DMS153 (cell line): Measurements from ENCODE around the gene POLR2E.
"Not testable (repeated sequence)": the region's sequence is repeated elsewhere in the genome, so short reads cannot be mapped to it uniquely, and the experiment has no call there.

ENCODE experiments used
- DNase-seq: peaks from one replicate; lab custom pipeline; 2025; lab: John Stamatoyannopoulos, UW

Gene POLR2E

GRCh38 chr19:1094978-1095701 lies at the start of gene POLR2E:
Gene POLR2E (minus strand): TSS chr19:1095375. CDS start chr19:1095315, 60 bp downstream.
- DNase-seq, result peak; percentile 84

DNA sequence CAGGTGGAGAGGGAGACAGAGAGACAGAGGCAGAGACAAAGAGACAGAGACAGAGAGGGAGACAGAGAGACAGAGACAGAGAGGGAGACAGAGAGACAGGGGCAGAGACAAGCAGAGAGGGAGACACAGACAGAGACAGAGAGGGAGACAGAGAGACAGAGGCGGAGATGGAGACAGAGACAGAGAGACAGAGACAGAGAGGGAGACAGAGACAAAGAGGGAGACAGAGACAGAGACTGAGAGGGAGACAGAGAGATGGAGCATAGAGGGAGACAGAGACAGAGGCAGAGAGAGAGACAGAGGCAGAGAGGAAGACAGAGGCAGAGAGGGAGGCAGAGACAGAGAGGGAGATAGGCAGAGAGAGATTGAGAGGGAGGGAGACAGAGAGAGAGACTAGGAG lies 49.6 kb upstream of the POLR2E start:
- no peak for DNase-seq

DNA sequence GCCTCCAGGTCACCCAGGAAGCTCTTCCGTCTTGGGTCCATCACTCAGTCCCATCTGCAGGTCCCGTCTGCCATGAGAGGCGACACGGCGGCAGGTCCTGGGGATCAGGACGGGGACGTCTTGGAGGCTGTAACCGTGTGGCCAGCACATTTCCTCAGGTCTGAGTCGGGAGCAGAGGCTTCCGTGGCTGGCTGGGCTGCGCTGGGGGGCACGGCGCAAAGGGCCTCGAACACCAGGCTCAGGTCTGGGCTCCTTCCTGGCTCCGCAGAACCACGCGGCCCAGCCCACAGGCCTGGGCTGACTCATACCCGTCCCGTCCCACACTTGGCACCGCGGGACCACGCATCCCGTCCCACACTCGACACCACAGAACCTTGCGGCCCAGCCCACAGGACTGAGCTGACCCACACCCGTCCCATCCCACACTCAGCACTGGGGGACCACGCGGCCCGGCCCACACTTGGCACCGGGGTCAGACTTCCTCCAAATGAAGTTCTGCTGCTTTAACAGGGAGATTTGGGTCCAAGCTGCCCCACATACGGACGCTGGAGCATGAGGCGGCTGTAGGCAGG lies 48.7 kb upstream of the POLR2E start:
- no peak for DNase-seq

GRCh38 chr19:1141944-1142343 lies 46.8 kb upstream of the POLR2E start:
- no peak for DNase-seq

DNA sequence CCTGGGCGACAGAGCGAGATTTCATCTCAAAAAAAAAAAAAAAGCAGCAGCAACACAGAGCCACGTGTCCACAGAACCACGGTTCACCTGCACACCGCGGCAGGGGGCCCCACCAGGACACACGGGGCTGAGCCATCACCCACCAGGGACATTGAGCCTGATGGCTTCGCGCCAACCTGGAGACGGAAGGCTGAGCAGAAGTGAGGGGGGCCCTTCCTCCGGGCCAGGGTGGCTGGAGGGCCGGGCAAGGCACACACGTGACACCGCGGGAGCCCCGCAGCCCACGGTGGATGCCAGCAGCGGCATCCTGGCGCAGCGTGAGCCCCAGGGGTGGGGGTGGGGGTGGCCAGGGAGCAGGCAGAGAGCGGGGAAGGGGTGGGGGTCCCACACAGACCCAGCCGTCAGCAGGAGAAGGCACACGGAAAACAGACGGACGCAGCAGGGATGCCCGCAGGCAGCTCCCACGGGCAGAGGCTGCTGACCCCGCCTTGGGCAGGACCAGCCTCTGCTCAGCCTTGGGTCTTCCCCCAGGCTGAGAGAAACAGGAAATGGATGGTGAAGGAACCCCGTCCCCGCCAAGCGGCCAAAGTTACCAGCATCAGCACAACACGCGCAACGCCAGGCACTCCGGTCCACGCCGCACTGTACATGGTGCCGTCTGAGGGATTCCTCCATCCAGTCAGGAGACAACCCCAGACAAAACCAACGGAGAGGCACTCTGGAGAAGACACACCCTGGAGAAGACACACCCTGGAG lies 45.3 kb upstream of the POLR2E start:
- no peak for DNase-seq

- DNase-seq, result no peak
These were observed 44.0 kb upstream of the POLR2E start for GRCh38 chr19:1139126-1139525.

DNA sequence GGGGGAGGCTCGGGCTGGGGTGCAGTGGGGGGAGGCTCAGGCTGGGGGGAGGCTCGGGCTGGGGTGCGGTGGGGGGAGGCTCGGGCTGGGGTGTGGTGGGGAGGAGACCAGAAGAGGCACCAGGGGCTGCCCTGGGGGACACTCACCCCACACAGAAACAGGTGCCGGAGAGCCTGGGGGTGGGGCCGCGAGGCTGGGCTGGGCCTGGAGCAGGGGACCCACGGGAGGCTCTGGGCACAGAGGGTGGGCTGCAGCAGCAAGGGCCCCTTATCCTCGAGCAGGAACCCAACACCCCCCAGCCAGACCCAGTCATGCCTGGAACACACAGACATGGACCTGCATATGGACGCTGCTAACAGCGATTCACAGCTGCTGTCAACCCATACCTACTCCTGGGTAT lies 42.9 kb upstream of the POLR2E start:
- no peak for DNase-seq

DNA sequence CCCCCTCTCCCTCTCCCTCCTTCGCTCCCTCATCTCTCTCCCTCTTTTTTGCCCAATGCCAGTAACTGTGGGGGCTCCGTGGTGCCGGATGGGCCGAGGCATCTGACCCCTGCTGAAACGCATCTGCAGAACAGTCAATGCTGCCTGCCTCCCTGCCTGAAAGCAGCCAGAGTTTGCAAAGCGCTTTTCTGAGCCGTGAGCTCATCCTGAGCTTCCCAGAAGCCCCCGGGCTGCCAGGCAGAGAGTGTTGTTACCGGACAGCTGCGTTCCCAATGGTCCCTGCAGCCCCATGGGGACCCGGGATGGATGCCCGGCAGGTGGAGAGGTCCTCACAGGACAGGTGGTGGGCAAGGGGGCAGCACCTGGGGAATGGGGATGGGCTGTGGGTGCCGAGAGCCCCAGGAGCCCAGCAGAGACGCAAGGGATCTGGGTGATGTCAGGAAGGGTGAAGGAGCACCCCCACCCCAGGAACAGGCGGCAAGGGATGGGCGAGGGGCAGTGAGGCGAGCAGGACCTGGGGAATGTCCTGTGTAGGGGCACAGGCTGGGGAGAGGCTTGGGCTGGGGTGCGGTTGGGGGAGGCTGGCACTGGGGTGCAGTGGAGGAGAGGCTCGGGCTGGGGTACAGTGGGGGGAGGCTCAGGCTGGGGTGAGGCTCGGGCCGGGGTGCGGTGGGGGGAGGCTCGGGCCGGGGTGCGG lies 41.6 kb upstream of the POLR2E start:
- DNase-seq, result no peak

DNA sequence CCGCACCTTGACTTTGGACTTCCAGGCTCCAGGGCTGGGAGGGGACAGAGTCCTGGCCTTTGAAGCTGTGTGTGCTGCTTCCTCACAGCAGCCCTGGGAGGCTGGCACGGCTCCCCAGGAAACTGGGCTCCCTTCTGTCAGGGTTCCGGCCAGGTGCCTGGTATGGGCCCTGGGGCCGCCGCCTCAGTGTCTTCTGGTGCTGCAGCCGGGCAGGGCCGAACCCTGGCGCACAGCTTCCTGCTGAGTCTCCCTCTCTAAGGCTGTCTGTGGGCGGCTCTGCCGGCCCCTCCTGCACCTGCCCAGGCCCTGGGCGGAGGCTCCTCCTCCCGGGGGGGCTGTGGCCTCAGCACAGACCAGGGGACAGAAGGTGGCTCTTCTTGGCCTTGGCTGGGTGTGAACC lies 41.0 kb upstream of the POLR2E start:
- DNase-seq, result no peak

DNA sequence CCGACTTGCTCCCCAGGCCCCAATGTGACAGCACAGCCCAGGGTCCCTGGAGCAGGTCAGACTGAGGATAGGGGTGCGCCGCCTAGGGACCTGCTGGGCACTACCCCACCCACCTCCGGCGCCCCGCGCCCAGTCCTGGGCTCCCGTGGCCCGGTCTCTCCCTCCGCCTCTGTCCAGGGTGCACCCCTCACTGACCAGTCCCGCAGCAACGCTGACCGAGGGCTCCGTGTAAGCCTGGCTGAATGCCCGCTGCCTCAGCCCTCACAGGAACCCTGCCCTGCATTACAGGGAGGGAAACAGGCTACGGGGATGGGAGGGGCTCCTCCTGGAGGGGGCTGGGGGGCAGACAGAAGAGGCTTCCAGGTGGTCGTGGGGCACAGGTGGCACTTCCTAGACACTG lies 40.3 kb upstream of the POLR2E start:
- no peak for DNase-seq

GRCh38 chr19:1134431-1134830 lies 39.3 kb upstream of the POLR2E start:
- DNase-seq, result no peak

- no peak for DNase-seq
These were observed 38.3 kb upstream of the POLR2E start for GRCh38 chr19:1133471-1133929.

- no peak for DNase-seq
These were observed 37.6 kb upstream of the POLR2E start for GRCh38 chr19:1132552-1133383.

- peak; percentile 17 for DNase-seq
These were observed 36.8 kb upstream of the POLR2E start for GRCh38 chr19:1131718-1132551.

- DNase-seq, result no peak
These were observed 35.9 kb upstream of the POLR2E start for GRCh38 chr19:1130771-1131717.

DNA sequence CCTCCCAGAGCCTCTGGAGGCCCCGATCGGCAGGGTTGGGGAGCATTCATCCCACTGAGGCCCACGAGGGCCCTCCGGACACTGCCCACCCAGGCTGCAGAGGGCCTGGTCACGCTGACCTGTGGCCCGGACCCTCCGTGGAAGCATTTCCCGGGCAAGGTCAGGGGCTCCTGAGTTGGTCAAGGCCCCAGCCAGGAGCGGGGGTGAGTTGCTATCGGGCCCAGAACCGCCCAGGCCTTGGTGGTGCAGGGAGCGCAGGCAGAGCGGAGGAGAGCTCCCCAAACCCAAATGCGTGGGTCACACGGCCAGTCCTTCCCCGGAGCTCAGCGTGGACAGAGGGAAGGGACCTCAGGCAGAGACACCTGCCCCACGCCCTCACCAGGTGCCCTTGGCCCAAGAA lies 34.4 kb upstream of the POLR2E start:
- no peak for DNase-seq

GRCh38 chr19:1129084-1129483 lies 33.9 kb upstream of the POLR2E start:
- DNase-seq, result not testable (repeated sequence)

GRCh38 chr19:1128106-1128505 lies 32.9 kb upstream of the POLR2E start:
- DNase-seq, result no peak

- no peak for DNase-seq
These were observed 32.0 kb upstream of the POLR2E start for GRCh38 chr19:1126984-1127760.
